ENCODE data around the gene CNIH2. TPM values are rescaled to one million over a fixed set of nuclear protein-coding genes. Genes with fewer than 3 reads are reported as not detected.
A peak's percentile ranks its signal among the peaks of the same experiment; 100 is the strongest.

Gene CNIH2
- not detected for total RNA-seq

DNA sequence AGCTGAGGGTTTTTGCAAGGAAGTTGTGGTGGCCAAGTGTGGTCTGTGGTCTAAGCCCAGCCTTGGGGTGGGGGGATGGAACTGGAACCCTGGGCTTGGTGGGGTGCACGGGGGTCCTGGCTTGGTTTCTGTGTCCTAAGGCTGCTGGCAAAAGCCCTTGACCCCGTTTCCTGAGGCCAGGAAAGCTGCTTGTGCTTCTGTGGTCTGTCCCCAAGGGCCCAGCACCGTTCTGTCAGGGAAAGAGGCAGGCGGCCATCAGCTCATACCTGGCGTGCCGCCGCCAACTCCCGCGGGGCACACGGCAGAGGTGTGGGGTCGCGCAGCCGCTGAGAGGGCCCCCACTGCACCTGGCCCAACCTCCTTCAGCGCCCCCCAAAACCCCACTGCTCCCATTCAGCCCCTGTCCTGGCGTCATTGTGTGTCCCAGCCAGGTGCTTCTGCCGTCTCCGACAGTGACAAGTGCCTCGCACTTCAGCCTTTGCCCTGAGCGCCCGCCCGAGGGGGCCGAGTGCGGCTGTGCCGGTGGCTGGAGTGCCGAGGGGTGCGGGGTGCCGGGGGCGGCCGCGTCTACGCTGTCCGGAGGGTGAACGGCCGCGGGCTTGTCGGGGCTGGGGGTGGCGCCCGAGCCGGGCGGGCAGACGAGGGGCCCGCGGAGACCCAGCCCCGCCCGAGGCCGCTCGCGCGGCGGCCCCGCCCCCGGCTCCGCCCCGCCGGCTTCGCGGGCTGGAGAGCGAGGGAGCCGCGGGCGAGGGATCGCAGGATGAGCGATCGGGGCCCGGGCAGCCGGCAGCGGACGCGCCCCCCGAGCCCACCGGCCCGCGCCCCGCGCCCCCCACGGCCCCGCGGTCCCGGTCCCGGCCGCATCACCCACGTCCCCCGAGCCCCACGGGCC lies at the start of gene CNIH2:
CNIH2 (plus strand) TSS at position 705 of the 892 bp plus-strand sequence. CDS start 282 bp downstream, outside the sequence.
- Histone ChIP-seq H3K4me1 (ENCODE audit: control insufficient read depth in 3 of 3, insufficient read depth in 3 of 3, low read length in 3 of 3) (peaks cover 7 to 10% (median 9%) of the 10 kb centered on the region in 3 donors), H3K9me3 (ENCODE audit: control insufficient read depth in 3 of 3, low read length in 3 of 3) (no peaks in the 10 kb centered on the region), H3K36me3 (ENCODE audit: control insufficient read depth in 3 of 3, insufficient read depth in 3 of 3, low read length in 3 of 3) (peaks cover 29 to 36% (median 35%) of the 10 kb centered on the region in 3 donors), H3K27ac (ENCODE audit: low read depth, low read length) (no peak within 1 kb of the TSS), H3K9ac (ENCODE audit: low read depth in 1 of 3, low read length in 3 of 3) (peak within 1 kb of the TSS in 1 of 3 donors; percentile 57), H3K4me3 (ENCODE audit: low read length in 3 of 3) (no peak within 1 kb of the TSS), H3K27me3 (ENCODE audit: control insufficient read depth in 3 of 3, insufficient read depth in 3 of 3, low read length in 3 of 3) (peaks cover 3 to 25% (median 8%) of the 10 kb centered on the region in 3 donors)

DNA sequence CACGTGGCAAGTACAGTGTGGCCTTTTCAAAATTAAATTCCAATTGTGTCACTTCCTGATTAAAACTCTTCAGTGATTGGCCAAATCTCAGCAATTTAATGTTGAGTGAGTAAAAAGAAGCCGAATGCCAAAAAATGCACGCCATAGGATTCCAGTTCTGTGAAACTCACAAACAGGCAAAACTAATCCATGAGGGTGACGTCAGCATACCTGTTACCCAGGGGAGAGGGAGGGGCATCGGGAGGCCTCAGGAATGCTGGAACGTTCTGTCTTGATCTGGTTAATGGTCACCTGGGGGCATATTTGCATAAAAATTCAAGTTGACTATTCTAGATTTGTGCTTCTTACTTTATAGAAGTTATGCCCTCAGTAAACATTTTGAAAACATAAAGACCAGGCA lies 49.5 kb upstream of the CNIH2 start:
- Histone ChIP-seq H3K4me3 (ENCODE audit: low read length in 3 of 3) (no peak overlapping the region), H3K9ac (ENCODE audit: low read depth in 1 of 3, low read length in 3 of 3) (no peak overlapping the region), H3K27me3 (ENCODE audit: control insufficient read depth in 3 of 3, insufficient read depth in 3 of 3, low read length in 3 of 3) (no peaks in the 10 kb centered on the region), H3K27ac (ENCODE audit: low read depth, low read length) (no peak overlapping the region), H3K4me1 (ENCODE audit: control insufficient read depth in 3 of 3, insufficient read depth in 3 of 3, low read length in 3 of 3) (no peaks in the 10 kb centered on the region), H3K9me3 (ENCODE audit: control insufficient read depth in 3 of 3, low read length in 3 of 3) (no peaks in the 10 kb centered on the region), H3K36me3 (ENCODE audit: control insufficient read depth in 3 of 3, insufficient read depth in 3 of 3, low read length in 3 of 3) (peaks cover 31 to 36% (median 33%) of the 10 kb centered on the region in 3 donors)

DNA sequence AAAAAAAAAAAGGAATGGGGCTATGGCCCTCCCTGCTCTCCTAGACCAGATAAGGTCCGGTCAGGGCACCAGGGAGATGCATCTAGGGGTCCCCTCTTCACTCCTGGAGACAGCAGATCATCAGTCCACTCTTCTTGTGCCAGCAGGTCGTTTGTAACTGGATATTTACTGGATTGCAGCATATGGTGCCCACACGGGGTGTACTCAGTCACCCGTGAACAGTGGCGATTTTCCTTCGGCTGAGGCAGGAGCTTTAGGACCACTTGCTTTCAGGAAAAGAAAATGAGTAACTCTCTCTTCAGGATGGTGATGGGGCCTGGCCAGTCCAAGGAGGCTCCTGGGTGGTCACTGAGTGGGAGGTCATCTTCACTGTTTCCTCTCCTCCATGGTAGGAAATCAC lies 47.8 kb upstream of the CNIH2 start:
- no peaks in the 10 kb centered on the region for H3K9me3 ChIP-seq (ENCODE audit: control insufficient read depth in 3 of 3, low read length in 3 of 3)
- H3K4me1 ChIP-seq (ENCODE audit: control insufficient read depth in 3 of 3, insufficient read depth in 3 of 3, low read length in 3 of 3): no peaks in the 10 kb centered on the region
- no peak overlapping the region for H3K27ac ChIP-seq (ENCODE audit: low read depth, low read length)
- H3K9ac ChIP-seq (ENCODE audit: low read depth in 1 of 3, low read length in 3 of 3): no peak overlapping the region
- H3K27me3 ChIP-seq (ENCODE audit: control insufficient read depth in 3 of 3, insufficient read depth in 3 of 3, low read length in 3 of 3): no peaks in the 10 kb centered on the region
- no peak overlapping the region for H3K4me3 ChIP-seq (ENCODE audit: low read length in 3 of 3)
- peaks cover 45 to 47% (median 47%) of the 10 kb centered on the region in 3 donors for H3K36me3 ChIP-seq (ENCODE audit: control insufficient read depth in 3 of 3, insufficient read depth in 3 of 3, low read length in 3 of 3)

DNA sequence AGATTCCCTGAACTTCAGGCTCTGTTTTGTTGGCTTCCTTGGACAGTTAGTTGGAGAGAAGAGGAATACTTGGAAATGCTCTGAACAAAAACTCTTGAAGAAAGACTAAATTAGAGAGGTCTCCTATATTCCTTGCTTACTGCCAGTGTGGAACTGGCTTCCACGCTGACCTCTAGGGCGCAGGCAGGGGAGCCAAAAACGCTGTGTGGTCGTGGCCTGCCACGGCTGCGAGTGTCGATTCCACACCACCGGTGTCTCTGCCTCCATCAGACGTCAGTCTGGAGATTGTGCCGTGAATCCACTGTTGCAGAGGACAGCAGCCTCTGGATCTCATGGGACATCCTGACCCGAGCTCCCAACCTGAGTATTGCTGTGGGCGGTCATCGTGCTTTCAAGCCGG lies 47.0 kb upstream of the CNIH2 start:
- Histone ChIP-seq H3K4me1 (ENCODE audit: control insufficient read depth in 3 of 3, insufficient read depth in 3 of 3, low read length in 3 of 3) (no peaks in the 10 kb centered on the region), H3K9me3 (ENCODE audit: control insufficient read depth in 3 of 3, low read length in 3 of 3) (no peaks in the 10 kb centered on the region), H3K36me3 (ENCODE audit: control insufficient read depth in 3 of 3, insufficient read depth in 3 of 3, low read length in 3 of 3) (peaks cover 52 to 56% (median 54%) of the 10 kb centered on the region in 3 donors), H3K9ac (ENCODE audit: low read depth in 1 of 3, low read length in 3 of 3) (no peak overlapping the region), H3K27me3 (ENCODE audit: control insufficient read depth in 3 of 3, insufficient read depth in 3 of 3, low read length in 3 of 3) (no peaks in the 10 kb centered on the region), H3K4me3 (ENCODE audit: low read length in 3 of 3) (no peak overlapping the region), H3K27ac (ENCODE audit: low read depth, low read length) (no peak overlapping the region)

DNA sequence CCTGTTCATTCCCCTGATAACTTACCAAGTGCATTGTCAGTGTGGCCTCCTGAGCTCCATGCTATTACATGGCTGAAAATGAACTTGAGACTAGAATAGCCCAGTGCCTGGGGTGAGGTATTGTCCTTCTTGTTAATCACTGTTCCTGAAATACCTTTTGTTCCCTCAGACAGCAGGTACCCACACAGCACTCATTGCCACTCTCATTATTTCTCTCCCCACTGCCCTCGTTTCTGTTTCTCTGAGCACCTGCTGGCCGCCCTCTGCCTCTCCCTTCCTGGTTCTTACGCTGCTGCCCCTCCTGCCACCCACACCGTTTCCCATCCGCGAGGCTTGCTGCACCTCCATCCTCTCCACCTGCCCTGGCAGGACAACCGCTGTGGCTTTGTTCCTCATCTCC lies 46.4 kb upstream of the CNIH2 start:
- H3K4me1 ChIP-seq (ENCODE audit: control insufficient read depth in 3 of 3, insufficient read depth in 3 of 3, low read length in 3 of 3): no peaks in the 10 kb centered on the region
- no peaks in the 10 kb centered on the region for H3K27me3 ChIP-seq (ENCODE audit: control insufficient read depth in 3 of 3, insufficient read depth in 3 of 3, low read length in 3 of 3)
- H3K27ac ChIP-seq (ENCODE audit: low read depth, low read length): no peak overlapping the region
- peaks cover 55 to 61% (median 59%) of the 10 kb centered on the region in 3 donors for H3K36me3 ChIP-seq (ENCODE audit: control insufficient read depth in 3 of 3, insufficient read depth in 3 of 3, low read length in 3 of 3)
- no peaks in the 10 kb centered on the region for H3K9me3 ChIP-seq (ENCODE audit: control insufficient read depth in 3 of 3, low read length in 3 of 3)
- H3K4me3 ChIP-seq (ENCODE audit: low read length in 3 of 3): no peak overlapping the region
- no peak overlapping the region for H3K9ac ChIP-seq (ENCODE audit: low read depth in 1 of 3, low read length in 3 of 3)

DNA sequence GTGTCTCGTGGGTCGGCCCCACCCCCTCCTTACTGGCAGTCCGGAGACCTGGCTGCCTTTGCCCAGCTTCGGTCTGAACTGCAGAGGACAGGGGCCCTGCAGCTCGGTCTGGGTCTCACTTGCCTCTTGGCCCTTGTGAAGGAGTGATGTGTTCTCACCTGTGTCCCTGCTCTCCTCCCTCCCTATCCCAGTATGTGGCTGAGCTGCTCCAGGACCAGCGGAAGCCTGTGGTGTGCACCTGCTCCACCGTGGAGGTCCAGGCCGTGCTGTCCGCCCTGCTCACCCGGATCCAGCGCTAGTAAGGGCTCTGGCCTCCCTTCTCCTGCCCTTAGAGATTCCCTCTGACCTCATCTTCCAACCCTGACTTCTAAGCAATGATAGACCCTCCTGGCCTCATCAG lies 45.2 kb upstream of the CNIH2 start:
- Histone ChIP-seq H3K36me3 (ENCODE audit: control insufficient read depth in 3 of 3, insufficient read depth in 3 of 3, low read length in 3 of 3) (peaks cover 53 to 57% (median 55%) of the 10 kb centered on the region in 3 donors), H3K4me1 (ENCODE audit: control insufficient read depth in 3 of 3, insufficient read depth in 3 of 3, low read length in 3 of 3) (no peaks in the 10 kb centered on the region), H3K27me3 (ENCODE audit: control insufficient read depth in 3 of 3, insufficient read depth in 3 of 3, low read length in 3 of 3) (no peaks in the 10 kb centered on the region), H3K4me3 (ENCODE audit: low read length in 3 of 3) (no peak overlapping the region), H3K27ac (ENCODE audit: low read depth, low read length) (no peak overlapping the region), H3K9ac (ENCODE audit: low read depth in 1 of 3, low read length in 3 of 3) (no peak overlapping the region), H3K9me3 (ENCODE audit: control insufficient read depth in 3 of 3, low read length in 3 of 3) (no peaks in the 10 kb centered on the region)

DNA sequence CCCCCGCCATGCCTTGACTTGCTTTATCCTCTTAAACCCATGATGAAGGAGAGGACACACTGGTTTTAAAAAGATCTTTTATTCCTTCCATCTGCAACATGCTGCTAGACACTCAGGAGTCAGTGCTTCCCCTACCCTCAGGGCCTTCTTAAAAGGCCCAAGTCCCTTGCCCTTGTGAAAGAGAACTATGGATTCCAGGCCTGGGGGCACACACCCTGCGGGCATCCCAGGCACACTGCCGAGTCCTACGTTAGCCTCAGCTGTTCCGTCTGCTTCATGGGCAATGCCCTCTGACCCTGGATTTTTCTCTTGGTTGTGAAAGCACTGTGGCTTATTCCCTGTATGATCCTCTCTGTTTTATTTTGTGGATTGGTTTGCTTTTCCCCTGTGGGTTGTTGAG lies 44.7 kb upstream of the CNIH2 start:
- Histone ChIP-seq H3K4me1 (ENCODE audit: control insufficient read depth in 3 of 3, insufficient read depth in 3 of 3, low read length in 3 of 3) (no peaks in the 10 kb centered on the region), H3K4me3 (ENCODE audit: low read length in 3 of 3) (no peak overlapping the region), H3K9ac (ENCODE audit: low read depth in 1 of 3, low read length in 3 of 3) (no peak overlapping the region), H3K9me3 (ENCODE audit: control insufficient read depth in 3 of 3, low read length in 3 of 3) (no peaks in the 10 kb centered on the region), H3K27ac (ENCODE audit: low read depth, low read length) (no peak overlapping the region), H3K36me3 (ENCODE audit: control insufficient read depth in 3 of 3, insufficient read depth in 3 of 3, low read length in 3 of 3) (peaks cover 53 to 57% (median 55%) of the 10 kb centered on the region in 3 donors), H3K27me3 (ENCODE audit: control insufficient read depth in 3 of 3, insufficient read depth in 3 of 3, low read length in 3 of 3) (no peaks in the 10 kb centered on the region)

DNA sequence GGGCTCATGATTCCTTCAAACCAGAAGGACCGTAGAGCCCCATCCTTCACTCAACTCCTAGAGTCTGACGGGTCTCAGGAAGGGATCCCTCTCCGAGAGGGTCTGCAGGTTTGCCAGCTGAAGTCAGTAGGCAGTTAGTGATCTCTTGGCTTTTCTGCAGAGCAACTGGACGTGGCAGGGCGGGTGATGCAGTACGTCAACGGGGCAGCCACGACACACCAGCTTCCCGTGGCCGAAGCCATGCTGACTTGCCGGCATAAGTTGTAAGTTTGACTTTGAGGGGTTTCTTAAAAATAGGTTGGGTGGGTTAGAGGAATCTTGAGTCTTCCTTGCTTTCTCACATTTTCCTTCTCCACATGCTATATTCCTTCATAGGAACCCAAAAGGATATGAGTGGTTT lies 42.8 kb upstream of the CNIH2 start:
- Histone ChIP-seq H3K27ac (ENCODE audit: low read depth, low read length) (no peak overlapping the region), H3K36me3 (ENCODE audit: control insufficient read depth in 3 of 3, insufficient read depth in 3 of 3, low read length in 3 of 3) (peaks cover 60 to 72% (median 66%) of the 10 kb centered on the region in 3 donors), H3K9ac (ENCODE audit: low read depth in 1 of 3, low read length in 3 of 3) (no peak overlapping the region), H3K4me1 (ENCODE audit: control insufficient read depth in 3 of 3, insufficient read depth in 3 of 3, low read length in 3 of 3) (peaks cover under 1 to 2% (median 1%) of the 10 kb centered on the region in 3 donors), H3K9me3 (ENCODE audit: control insufficient read depth in 3 of 3, low read length in 3 of 3) (no peaks in the 10 kb centered on the region), H3K27me3 (ENCODE audit: control insufficient read depth in 3 of 3, insufficient read depth in 3 of 3, low read length in 3 of 3) (no peaks in the 10 kb centered on the region), H3K4me3 (ENCODE audit: low read length in 3 of 3) (no peak overlapping the region)

DNA sequence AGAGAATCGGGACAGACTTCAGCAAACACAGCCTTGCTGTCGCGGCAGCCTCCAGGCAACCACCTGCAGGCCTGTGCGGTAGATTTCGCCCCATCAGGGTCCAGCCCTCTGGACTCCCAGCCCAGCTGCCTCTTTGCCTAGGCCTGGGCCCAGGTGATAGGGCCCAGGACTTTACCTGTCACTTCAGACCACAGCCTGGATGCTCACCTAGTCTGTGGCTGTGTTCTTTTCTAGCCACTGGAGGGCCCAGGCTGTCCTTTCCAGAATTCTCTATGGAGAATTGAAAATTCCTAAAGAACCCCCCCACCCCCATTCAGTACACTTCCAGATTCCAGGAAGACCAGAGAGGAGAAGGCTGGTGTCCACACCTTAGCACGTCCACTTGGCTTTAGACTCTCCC lies 40.1 kb upstream of the CNIH2 start:
- peaks cover 12 to 21% (median 19%) of the 10 kb centered on the region in 3 donors for H3K4me1 ChIP-seq (ENCODE audit: control insufficient read depth in 3 of 3, insufficient read depth in 3 of 3, low read length in 3 of 3)
- no peaks in the 10 kb centered on the region for H3K9me3 ChIP-seq (ENCODE audit: control insufficient read depth in 3 of 3, low read length in 3 of 3)
- H3K9ac ChIP-seq (ENCODE audit: low read depth in 1 of 3, low read length in 3 of 3): no peak overlapping the region
- H3K27me3 ChIP-seq (ENCODE audit: control insufficient read depth in 3 of 3, insufficient read depth in 3 of 3, low read length in 3 of 3): no peaks in the 10 kb centered on the region
- H3K36me3 ChIP-seq (ENCODE audit: control insufficient read depth in 3 of 3, insufficient read depth in 3 of 3, low read length in 3 of 3): peaks cover 50 to 60% (median 50%) of the 10 kb centered on the region in 3 donors
- no peak overlapping the region for H3K27ac ChIP-seq (ENCODE audit: low read depth, low read length)
- H3K4me3 ChIP-seq (ENCODE audit: low read length in 3 of 3): no peak overlapping the region

DNA sequence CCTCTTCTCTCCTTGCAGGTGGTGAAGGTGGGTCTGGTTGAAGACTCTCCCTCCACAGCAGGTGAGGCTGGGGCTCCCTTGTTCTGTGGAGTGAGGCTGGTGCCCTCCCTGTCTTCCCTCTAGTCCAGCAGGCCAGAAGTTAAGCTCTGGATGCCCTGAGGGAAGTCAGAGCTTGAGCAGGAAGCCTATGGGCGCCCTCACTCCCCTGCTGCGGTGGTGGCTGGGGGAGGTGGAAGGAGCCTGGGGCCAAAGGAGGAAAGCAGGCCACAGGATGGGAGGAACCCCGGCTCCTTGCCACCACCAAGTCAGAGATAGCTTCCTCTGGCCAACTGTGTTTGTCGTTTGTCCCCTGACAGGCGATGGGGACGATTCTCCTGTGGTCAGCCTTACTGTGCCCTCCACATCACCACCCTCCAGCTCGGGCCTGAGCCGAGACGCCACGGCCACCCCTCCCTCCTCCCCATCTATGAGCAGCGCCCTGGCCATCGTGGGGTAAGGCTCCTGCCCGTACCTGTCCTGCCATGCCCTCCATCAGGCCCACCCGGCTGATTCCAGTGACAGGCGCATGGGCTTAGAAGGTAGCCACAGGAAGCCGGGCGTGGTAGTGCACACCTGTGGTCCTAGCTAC lies 39.1 kb upstream of the CNIH2 start:
- Histone ChIP-seq H3K4me1 (ENCODE audit: control insufficient read depth in 3 of 3, insufficient read depth in 3 of 3, low read length in 3 of 3) (peaks cover 12 to 21% (median 19%) of the 10 kb centered on the region in 3 donors), H3K36me3 (ENCODE audit: control insufficient read depth in 3 of 3, insufficient read depth in 3 of 3, low read length in 3 of 3) (peaks cover 40 to 50% (median 42%) of the 10 kb centered on the region in 3 donors), H3K27ac (ENCODE audit: low read depth, low read length) (no peak overlapping the region), H3K9me3 (ENCODE audit: control insufficient read depth in 3 of 3, low read length in 3 of 3) (no peaks in the 10 kb centered on the region), H3K4me3 (ENCODE audit: low read length in 3 of 3) (no peak overlapping the region), H3K9ac (ENCODE audit: low read depth in 1 of 3, low read length in 3 of 3) (no peak overlapping the region), H3K27me3 (ENCODE audit: control insufficient read depth in 3 of 3, insufficient read depth in 3 of 3, low read length in 3 of 3) (no peaks in the 10 kb centered on the region)

All from skeletal muscle tissue (tissue), 4 donors.